Tibial nerve (tissue), 4 donors: ENCODE data around the gene DOC2A.

Source experiments
- EP300 ChIP-seq, 2 donors: sonication (generic); formaldehyde crosslinking; IDR thresholded peaks; one replicate each; pipeline ENCODE4 v1.6.1; 2017; ENCODE audit warnings: antibody characterized with exemption in 2 of 2, mild to moderate bottlenecking in 1 of 2
- POLR2A ChIP-seq, 2 donors: fragments of 450-650 bp; IDR thresholded peaks; one replicate each; pipeline ENCODE4 v1.6.1; 2017; ENCODE audit warnings: antibody characterized with exemption in 2 of 2, mild to moderate bottlenecking in 2 of 2, moderate library complexity in 2 of 2
- TF ChIP-seq, protein P1 (sequence below), 5 experiments: fragments of 200-600 bp in 3 of 5; fragments of 450-650 bp in 2 of 5; sonication (generic) in 3 of 5; IDR thresholded peaks; one replicate each; pipeline ENCODE4 v1.5.1; 2016 to 2019; ENCODE audit warnings: antibody characterized with exemption in 5 of 5, mild to moderate bottlenecking in 3 of 5, moderate library complexity in 2 of 5

DNA sequence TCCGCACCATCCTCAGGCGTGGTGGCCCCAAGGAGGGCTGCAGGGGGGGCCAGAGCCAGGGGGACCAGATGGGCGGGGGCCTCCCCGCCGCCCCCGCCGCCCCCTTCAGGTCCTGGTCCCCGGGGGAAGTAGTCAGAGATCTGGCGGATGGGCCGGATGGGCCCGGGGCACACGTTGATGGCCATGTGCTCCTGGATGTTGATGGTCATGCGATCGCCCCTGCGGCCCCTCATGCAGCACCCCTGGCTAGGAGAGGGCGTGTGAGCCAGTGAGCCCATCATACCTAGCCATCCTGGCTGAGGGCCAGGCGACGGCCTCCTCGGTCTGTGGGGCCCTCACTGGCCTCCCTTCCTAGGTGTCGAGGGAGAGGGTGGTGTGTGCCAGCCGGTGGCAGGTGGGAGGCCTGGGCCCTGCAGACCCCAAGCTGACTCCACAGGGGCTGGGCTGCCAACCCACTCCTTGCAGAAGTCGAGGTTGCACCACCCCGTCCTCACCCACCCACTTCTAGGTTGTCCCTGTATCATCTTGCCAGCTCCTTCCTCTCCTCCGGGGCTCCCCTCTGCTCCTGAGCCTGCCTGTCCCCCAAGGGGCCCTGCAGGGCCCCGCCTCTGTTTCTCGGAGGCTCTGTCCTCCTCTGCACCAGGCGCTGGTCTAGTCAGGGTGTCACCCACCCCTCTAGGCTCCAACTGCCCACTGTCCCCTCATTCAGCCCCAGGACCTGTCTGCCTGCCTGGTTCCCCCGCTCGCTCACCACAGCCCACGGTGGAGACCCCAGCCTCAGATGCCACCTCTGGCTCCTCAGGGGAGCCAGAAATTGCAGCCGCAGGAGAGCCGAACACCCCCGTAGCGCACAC lies 610 bp downstream of the DOC2A start:
- TF ChIP-seq, protein P1, sequence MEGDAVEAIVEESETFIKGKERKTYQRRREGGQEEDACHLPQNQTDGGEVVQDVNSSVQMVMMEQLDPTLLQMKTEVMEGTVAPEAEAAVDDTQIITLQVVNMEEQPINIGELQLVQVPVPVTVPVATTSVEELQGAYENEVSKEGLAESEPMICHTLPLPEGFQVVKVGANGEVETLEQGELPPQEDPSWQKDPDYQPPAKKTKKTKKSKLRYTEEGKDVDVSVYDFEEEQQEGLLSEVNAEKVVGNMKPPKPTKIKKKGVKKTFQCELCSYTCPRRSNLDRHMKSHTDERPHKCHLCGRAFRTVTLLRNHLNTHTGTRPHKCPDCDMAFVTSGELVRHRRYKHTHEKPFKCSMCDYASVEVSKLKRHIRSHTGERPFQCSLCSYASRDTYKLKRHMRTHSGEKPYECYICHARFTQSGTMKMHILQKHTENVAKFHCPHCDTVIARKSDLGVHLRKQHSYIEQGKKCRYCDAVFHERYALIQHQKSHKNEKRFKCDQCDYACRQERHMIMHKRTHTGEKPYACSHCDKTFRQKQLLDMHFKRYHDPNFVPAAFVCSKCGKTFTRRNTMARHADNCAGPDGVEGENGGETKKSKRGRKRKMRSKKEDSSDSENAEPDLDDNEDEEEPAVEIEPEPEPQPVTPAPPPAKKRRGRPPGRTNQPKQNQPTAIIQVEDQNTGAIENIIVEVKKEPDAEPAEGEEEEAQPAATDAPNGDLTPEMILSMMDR (IDR thresholded peaks at IDR 0.05) = no peak
- no peak for TF ChIP-seq POLR2A (IDR thresholded peaks at IDR 0.05)
- no peak for TF ChIP-seq EP300 (IDR thresholded peaks at IDR 0.05)
